HG02623 (cell line): ENCODE results near the gene SLC25A47.
"Not testable (repeated sequence)": the region's sequence is repeated elsewhere in the genome, so short reads cannot be mapped to it uniquely, and the experiment has no call there.

Experiments
- ATAC-seq: cut with Tn5 transposase; IDR thresholded peaks from one replicate; pipeline ENCODE4 v1.9.1; 2021; ENCODE audit warnings: moderate library complexity; ENCODE audit not compliant: unreplicated experiment

SLC25A47 gene

DNA sequence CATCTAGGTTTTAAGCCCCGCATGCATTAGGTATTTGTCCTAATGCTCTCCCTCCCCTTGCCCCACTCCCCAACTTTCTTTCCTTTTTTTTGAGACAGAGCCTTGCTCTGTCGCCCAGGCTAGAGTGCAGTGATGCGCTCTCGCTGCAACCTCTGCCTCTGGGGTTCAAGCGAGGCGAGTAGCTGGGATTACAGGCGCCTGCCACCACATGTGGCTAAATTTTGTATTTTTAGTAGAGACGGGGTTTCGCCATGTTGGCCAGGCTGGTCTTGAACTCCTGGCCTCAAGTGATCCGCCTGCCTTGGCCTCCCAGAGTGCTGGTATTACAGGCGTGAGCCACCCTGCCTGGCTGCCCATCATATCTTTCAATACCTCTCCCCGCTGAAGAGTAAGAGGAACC lies 19.7 kb downstream of the SLC25A47 start:
- not testable (repeated sequence) for ATAC-seq

DNA sequence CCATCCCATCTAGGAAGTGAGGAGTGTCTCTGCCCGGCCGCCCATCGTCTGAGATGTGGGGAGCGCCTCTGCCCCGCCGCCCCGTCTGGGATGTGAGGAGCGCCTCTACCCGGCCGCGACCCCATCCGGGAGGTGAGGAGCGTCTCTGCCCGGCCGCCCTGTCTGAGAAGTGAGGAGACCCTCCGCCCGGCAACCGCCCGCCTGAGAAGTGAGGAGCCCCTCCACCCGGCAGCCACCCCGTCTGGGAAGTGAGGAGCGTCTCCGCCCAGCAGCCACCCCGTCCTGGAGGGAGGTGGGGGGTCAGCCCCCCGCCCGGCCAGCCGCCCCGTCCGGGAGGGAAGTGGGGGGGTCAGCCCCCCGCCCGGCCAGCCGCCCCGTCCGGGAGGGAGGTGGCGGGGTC lies 21.5 kb downstream of the SLC25A47 start:
- ATAC-seq, result not testable (repeated sequence)

DNA sequence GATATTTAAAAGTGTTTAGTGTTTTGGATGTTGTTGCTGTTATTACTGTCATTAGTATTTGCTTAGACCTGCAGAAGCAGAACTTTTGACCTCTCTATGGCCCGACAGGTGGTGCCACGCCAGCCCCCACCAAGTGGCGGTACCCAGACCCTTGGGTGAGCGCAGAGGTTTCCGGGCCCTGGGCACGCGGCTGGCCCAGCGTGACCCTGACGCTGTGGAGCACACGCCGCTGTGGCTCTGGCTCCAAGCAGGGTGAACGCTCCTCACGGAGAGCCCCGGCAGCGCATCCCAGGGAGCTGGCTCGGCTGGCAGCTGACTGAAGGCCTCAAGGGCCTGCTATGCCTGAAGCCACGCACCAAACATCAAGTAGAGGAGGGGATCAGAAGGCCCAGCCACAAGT lies 22.6 kb downstream of the SLC25A47 start:
- ATAC-seq, result no peak

DNA sequence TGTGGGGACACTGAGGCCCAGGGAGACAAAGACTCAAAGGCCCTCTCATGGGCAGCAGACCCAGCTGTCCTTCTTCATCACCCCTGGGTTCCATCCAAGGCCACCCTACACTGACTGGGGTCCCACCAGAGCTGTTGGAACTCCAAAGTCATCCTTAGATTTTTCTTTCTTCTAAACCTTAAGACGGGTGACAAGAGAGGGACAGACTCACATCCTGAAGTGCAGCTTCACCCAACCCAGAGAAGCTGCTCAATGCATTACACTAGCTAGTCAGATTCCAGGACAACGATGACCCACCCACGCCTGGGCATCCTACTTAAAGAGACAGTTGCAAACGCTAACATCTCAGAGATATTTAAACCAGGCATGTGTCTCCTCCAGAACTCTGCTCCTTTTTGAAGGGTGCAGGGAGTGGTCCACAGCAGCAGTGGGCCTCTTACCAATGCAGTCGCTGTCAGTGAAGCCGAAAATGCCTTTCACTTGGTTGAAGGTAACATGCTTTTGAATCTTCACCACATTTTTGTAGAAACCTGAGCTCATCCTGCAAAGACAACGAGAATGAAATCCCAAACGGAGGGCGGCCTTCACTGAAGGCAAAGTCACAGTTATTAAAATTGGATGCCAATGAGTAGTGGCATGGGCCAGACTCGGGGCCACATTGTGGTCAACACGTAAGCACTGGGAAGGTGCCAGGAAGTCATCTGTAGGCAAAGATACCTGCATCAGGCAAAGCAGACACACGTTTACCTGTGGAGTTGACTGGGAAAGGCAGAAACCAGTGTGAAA lies 23.4 kb downstream of the SLC25A47 start:
- ATAC-seq, result no peak

DNA sequence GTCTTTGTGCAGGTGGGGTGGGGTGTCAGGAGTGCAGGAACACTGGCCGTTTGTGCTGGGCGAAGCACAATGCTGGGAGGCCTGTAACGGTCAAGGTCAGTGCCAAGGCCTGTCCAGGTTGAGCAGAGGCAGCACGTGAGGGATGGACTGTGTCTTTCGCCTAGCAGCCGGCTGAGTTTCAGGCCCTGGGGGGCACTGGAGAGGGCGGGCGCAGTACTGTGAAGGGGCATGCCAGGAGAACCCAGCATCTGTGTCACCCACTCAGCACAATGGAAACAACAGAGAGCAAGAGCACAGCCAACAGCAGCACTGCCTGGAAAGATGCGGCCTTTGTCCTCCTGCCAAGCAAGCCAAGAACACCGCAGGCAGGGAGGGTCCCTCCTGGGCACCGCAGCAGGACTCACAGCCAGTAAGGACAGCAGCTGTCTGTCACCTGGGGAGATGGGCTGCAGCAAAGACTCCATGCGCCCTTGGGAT lies 25.2 kb downstream of the SLC25A47 start:
- ATAC-seq, result no peak

DNA sequence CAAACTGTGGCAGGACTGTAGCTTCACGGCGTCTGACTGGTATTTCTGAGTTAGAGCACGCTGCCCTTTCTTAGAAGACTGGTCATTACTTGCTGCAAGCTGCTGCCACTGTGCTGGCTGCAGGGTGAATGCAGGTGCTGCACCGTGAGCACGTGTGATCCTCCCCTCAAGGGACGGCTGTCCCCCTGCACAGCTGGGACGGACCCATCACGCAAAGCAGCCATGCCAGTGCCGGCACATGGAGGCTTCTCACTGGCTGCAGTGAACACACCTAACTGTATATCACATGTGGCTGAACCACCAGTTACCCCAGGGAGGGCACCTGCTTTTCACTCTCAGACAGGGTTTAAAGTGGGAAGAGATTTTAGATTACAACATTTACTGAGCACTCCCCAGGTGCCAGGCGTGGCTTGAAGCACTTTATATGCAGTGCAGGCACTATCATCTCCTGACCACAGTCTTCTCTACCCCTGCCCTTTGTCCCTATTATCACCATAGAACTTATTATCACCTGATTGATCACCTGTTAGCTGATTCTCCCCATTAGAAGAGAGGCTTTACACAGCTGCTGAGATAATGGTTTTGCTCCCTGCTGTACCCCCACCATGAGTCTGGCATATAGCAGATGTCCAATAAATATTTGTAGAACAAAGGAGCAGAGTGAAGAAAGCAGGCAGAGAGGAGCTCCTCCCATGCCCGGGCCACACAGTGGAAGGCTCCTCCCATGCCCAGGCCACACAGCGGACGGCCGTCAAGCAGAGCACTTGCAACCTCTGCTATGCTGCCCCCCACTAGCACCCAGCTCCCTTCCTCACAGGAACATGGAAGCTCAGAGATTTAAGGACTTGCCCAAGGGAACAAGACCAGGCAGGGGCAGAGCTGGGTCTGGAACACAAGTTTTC lies 25.9 kb downstream of the SLC25A47 start:
- ATAC-seq, result no peak

DNA sequence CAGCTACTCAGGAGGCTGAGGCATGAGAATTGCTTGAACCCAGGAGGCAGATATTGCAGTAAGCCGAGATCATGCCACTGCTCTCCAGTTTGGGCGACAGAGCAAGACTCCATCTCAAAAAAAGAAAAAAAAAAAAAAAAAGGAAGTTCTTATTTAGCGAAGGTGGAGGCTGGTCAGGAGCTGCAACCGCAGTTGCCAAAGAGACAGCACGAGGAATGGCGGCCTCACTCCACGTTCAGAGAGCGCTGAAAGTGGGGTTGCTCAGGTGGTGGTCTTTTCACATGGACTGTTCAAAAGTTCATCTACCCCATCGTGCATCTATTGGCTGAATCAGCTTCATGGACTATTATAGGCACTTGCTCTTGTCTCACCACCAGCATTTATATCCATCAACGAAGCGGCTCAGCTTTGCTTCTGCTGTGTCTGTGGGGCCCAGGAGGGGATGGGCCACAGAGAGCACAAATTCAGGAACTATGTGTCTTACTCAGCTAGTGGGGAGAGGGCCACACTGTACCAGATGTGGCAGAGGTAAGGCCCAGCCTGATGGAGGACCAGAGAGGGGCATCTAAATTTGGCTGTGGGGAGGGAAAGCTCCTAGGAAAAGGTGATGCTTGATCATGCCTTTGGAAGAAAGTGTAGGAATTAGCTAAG lies 27.3 kb downstream of the SLC25A47 start:
- no peak for ATAC-seq

DNA sequence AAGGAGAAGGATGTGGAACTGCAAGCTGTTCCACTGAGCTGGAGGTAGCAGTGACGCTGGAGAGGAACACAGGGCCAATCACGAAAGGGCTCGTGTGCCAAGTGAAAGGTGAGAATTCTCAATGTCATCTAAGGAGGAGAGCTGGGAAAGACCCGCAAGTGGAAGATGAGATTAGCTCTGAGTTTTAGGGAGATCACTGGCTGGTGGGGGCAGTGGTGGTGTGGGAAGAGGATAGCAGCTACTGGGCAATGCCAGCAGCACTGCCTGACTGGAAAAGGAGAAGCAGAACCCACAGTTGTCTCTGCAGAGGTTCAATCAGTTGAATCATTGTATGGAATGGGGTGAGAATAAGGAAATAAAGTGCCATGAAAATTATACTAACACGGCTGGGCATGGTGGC lies 27.8 kb downstream of the SLC25A47 start:
- ATAC-seq, result no peak

DNA sequence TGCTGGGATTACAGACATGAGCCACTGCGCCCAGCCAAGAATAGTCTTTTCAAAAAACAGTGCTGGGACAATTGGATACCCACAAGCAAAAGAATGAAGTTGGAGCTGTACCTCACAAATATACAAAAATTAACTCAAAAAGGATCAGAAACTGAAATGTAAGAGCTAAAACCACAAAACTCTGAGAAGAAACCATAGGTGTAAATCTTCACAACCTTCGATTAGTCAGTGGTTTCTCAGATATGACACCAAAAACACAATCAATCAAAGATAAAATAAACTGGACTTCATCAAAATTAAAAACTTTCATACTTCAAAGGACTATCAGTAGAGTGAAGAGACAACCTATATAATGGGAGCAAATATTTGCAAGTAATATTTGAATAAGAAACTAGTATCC lies 35.3 kb downstream of the SLC25A47 start:
- ATAC-seq, result no peak

DNA sequence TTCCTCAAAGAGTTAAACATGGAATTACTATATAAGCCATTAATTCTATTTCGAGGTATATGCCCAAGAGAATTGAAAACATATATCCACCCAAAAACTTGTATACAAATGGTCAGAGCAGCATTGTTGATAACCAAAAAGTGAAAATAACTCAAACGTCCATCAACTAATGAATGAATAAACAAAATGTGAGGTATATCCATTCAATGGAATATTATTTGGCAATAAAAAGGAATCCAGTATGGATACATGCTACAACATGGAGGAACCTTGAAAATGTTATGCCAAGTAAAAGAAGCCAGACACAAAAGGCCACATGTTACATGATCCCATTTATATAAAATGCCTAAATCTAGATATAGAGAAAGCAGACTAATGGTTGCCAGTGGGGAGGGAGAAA lies 36.0 kb downstream of the SLC25A47 start:
- no peak for ATAC-seq

DNA sequence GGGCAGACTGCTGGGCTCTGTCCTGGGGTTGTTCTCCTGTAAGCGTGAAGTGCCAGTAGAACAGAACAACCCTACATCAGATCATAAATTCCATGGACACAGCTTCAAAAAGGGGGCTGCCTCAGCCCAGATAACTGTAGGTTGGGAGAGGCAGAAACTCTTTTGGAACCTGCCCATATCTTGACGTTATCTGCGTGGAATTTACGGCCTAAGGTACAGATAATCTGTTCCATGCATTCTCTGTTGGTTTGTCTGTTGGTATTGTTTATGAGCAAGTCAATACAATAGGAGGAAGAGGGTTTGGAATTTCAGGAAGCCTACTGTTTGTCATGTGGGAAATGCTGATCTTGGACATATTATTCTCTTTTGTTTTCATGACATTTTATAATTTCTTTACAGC lies 36.7 kb downstream of the SLC25A47 start:
- ATAC-seq, result no peak

DNA sequence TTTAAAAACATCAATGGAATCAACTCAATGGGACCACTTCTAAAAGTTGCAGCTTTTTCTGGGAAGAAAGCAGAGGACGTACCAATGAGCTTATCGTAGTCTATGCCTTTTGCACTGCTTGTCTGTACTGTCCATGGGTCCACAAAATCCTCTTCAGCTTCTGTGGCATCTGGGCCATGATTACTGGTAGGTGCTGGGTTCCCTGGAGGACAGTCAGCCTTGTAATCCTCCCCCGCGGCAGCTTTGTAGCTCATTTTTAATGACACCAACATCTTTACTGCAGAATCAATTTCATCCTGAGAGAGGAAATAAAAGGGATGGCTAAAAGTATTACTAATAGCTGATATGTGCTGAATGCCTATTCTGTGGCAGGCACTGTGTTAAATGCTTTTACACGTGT lies 38.5 kb downstream of the SLC25A47 start:
- ATAC-seq, result no peak

DNA sequence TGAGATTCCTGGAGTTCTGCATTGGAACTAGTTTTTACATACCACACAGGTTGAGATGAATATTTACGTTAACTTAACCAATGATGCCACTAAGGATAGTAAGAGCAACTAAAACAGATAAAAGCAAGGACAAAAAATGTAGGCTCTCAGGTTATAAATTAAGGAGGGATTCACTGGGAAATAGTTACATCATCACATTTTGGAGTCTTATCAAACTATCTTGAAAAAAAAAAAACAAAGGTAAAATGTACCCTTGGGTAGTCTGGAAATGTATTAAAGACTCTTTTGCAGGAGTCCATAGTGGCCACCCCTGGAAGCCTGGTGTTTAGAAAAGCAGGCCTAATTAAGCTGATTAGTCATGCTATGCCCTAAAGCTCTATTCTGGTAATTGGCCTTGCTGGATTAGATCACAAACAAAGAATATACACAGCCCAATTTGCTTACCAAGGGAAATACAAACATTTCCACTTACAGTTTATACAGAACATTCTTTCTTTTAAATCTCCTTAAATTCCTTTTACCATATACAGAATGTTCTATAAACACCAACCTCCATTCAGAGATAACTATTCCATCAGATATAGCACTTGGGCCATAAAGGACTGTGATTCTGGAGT lies 39.3 kb downstream of the SLC25A47 start:
- ATAC-seq, result no peak

DNA sequence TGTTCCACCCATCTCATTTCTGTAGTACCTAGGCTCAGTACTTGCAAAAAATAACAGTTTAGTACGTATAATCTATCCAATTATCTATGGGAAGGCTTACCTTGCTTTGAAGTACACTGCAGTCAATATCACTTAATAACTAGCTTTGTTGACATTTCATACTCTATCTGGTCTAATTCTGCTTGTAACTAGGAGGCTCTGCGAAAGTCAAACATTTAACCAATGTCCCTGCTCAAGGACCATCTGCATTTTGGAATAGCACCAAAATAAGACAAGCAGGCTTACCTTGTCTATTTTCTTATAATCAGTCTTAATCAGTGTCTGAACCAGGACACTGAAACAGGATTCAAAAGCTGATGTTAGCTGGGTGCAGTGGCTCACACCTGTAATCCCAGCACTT lies 39.9 kb downstream of the SLC25A47 start:
- no peak for ATAC-seq

DNA sequence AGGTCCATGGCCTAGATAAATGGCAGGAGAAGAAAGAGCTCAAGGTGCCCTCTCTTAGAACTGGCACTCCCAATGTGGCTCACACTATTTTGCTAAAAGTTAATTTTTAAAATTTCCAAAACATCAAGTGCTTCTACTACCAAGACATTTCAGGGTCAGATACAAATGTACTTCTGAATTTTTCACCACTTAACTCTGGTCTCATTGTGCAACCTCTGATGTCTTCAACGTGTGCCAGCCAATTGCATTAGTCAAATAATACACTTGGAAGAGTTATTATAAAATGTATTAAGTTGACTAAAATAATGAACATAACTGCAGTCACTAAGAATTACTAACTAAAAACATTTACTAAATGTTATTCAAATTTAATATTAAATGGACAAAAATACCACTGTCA lies 41.3 kb downstream of the SLC25A47 start:
- ATAC-seq, result no peak

DNA sequence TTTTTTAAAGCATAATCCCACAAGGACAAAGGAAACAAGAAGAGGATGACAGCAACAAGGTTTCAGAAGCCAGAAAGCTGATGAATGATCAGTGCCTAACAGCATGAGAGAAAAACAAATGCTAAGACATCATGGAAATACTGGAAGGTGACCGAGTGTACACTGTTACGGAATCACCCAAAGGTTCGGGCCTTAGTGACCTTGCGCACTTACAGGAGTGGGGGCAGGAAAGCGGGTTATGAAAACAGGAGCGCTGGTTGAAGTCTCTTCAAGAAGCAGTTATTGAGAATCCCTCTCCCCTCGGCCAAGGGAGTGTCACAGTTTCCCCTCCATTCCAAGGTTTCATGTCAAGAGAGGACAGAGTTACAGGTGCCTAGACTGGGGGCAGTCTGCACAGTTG lies 42.6 kb downstream of the SLC25A47 start:
- ATAC-seq, result no peak

DNA sequence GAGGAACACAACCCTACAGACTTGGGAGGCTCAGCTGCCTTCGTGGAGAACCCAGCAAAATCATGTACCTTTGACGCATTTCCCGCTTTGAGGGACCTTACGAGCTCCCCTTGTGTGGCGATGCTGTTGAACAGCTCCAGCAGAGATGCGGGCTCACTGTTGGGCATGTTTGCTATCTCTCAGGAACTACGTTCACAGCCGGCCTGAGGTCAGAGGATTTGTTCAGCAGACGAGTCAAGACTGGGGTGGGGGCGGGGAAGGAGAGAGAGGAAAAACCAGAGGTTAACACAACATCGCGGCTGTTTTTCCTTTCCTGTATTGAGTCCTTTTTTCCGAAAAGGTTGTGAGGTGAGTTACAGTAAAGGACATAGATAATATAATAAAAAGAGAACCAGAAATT lies 45.9 kb downstream of the SLC25A47 start:
- no peak for ATAC-seq

DNA sequence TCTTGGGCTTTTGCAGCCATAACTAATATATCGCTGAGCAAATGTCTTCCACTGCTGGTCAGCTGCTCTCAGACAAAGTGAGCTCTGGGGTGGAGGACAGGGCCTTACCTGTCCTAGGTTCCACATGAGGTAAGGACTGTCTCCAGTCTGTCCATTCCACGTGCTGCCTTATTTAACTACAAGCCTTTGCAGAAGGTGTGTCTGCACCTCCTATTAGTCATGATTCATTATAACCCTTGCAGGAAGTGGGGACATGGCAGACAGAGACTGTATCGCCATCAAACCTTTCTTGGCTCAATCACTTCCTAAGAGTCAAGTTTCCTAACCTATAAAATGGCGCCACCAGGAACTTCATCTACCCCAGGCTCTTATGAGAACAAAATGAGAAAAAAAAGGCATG lies 46.9 kb downstream of the SLC25A47 start:
- ATAC-seq, result no peak

DNA sequence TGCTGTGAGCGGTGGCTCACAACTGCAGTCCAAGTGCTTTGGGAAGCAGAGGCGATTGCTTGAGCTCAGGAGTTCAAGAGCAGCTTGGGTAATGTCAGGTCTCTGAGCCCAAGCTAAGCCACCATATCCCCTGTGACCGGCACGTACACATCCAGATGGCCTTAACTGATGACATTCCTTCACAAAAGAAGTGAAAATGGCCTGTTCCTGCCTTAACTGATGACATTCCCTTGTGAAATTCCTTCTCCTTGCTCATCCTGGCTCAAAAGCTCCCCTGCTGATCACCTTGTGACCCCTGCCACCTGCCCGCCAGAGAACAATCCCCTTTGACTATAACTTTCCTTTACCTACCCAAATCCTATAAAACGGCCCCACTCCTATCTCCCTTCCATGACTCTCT lies 48.6 kb downstream of the SLC25A47 start:
- no peak for ATAC-seq

DNA sequence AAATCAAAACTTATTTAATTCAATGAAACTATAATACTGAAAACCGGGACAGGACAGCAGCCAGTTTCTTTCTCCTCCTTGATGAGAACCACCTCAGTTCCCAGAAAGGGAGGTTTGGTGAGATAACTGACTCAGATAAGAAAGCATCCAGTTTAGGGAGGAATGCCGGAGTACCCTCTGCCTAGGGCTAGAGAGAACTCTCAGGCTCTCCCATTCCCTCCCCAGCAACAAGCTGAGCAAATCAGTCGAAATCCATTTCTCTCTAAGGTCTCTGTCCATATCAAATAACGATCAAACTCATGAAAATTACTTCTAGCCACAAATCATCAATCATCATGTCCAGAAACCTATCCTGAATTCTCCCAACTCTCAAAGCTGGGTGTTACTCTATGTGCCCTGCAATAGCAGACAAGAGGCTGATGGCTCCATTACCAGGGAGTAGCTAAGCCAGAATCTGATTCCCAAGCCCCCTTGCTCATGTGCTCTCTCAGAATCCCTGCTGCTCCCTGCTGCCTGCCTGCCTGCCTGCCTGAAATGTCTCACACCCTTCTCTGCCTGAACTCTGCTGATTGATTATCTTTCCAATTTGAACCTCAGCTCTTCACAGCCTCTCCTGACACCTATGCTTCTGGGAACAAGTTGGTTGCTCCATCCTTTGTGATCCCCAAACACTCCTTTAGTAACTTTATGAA lies 49.4 kb downstream of the SLC25A47 start:
- no peak for ATAC-seq

DNA sequence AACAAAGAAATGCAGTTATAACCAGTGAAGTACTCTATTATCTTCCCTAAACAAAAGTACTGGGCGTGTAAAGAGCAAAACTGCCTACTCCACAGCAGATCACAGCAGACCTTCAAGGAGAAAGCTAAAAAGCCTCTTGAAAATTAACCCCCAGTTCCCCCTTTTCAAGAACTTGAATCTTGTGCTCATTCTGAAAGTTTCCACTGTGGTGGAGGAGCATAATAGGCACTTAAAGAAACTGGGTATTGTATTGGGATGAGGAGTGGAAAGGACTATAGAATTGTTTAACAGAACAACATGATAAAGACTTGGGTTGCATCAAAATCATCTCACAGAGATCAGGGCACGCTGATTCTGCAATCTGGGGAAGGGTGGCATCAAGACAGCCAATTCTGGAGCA lies 51.1 kb downstream of the SLC25A47 start:
- ATAC-seq, result no peak
